K562 (cell line): ENCODE results near the gene METTL15. TPM values are rescaled to one million over a fixed set of nuclear protein-coding genes. Genes with fewer than 3 reads are reported as not detected.

Source experiments
- ATAC-seq: fragments of 200-7000 bp; cut with Tn5 transposase; 3 replicates; pipeline ENCODE4 v1.9.1; 2020; ENCODE audit warnings: moderate library complexity
- BruUV-seq: library from RNA; stranded (reverse); fragments of 400-500 nt; replicated peaks from 2 replicates; lab custom pipeline; 2021; lab: Mats Ljungman, UMichigan
- CTCF ChIA-PET: fragments of 300-600 bp; formaldehyde crosslinking; extraction: SDS; loops from one replicate; lab custom pipeline; 2021; ENCODE audit warnings: low intra/inter-chr PET ratio; lab: Yijun Ruan, JAX
- POLR2A ChIA-PET: fragments of 300-600, 350-650 bp; sonication (Branson Sonifier 250); formaldehyde crosslinking; extraction: SDS; loops from one replicate; lab custom pipeline; 2021; ENCODE audit warnings: antibody characterized with exemption, inconsistent platforms; lab: Yijun Ruan, JAX
- DNase-seq, 4 experiments: peaks; one replicate each; pipeline versions ENCODE4 v3.0.0 to v3.0.0-alpha.2; 2011 to 2018; ENCODE audit warnings: low spot score in 3 of 4, mixed read lengths in 3 of 4; ENCODE audit errors: extremely low read depth in 1 of 4
- FAIRE-seq: peaks from 2 replicates; lab custom pipeline; 2011; peaks lifted over from hg19 to GRCh38; lab: Jason Lieb, UNC
- H2AFZ ChIP-seq: 2 replicates; pipeline ENCODE4 v1.6.0; 2011; ENCODE audit warnings: low read depth, low read length, control low read depth, inconsistent platforms
- H3K27ac ChIP-seq: fragments of 200-600 bp; 3 replicates; pipeline ENCODE4 v1.8.0; 2011; ENCODE audit warnings: low read depth, mild to moderate bottlenecking, control low read depth, inconsistent platforms, low read length, moderate library complexity, mixed read lengths; ENCODE audit errors: extremely low read depth
- H3K27me3 ChIP-seq, 2 experiments: fragments of 300-600 bp in 1 of 2; 2 replicates in 1 of 2; 3 replicates in 1 of 2; pipeline versions ENCODE4 v1.6.0 to v1.8.0; 2011; ENCODE audit warnings: inconsistent platforms in 2 of 2, low read length in 2 of 2, mild to moderate bottlenecking in 1 of 2, mixed read lengths in 1 of 2, moderate library complexity in 1 of 2; ENCODE audit not compliant: control insufficient read depth in 2 of 2, insufficient read depth in 2 of 2
- H3K36me3 ChIP-seq: fragments of 300-600 bp; 3 replicates; pipeline ENCODE4 v1.8.0; 2011; ENCODE audit warnings: mild to moderate bottlenecking, low read length, inconsistent platforms; ENCODE audit not compliant: control insufficient read depth, insufficient read depth
- H3K4me1 ChIP-seq, 2 experiments: fragments of 200-600 bp in 1 of 2; replicated peaks in 1 of 2; 2 replicates in 1 of 2; 3 replicates in 1 of 2; pipeline versions ENCODE4 v1.5.1 to v1.8.0; 2011; ENCODE audit warnings: inconsistent platforms in 2 of 2, low read length in 2 of 2, mild to moderate bottlenecking in 1 of 2, mixed read lengths in 1 of 2, moderate library complexity in 1 of 2; ENCODE audit not compliant: control insufficient read depth in 2 of 2, insufficient read depth in 2 of 2
- H3K4me2 ChIP-seq: 2 replicates; pipeline ENCODE4 v1.6.1; 2011; ENCODE audit warnings: low read length, control low read depth, inconsistent platforms, mixed read lengths; ENCODE audit not compliant: insufficient read depth
- H3K4me3 ChIP-seq: fragments of 200-600 bp; sonication (generic), shearing (Covaris generic); 2 replicates; pipeline ENCODE4 v1.5.1; 2016; ENCODE audit warnings: control low read depth, inconsistent platforms
- H3K79me2 ChIP-seq: fragments of 200-600 bp; 3 replicates; pipeline ENCODE4 v1.8.0; 2011; ENCODE audit warnings: low read length, inconsistent platforms; ENCODE audit not compliant: control insufficient read depth, insufficient read depth
- H3K9ac ChIP-seq, 2 experiments: 2 replicates each; pipeline versions ENCODE4 v1.6.0 to v1.6.1; 2011; ENCODE audit warnings: low read depth in 2 of 2, low read length in 2 of 2, control low read depth in 1 of 2, inconsistent platforms in 1 of 2, mild to moderate bottlenecking in 1 of 2, mixed read lengths in 1 of 2; ENCODE audit not compliant: insufficient read depth in 1 of 2
- H3K9me1 ChIP-seq: one replicate; pipeline ENCODE4 v1.6.0; 2011; ENCODE audit warnings: inconsistent platforms, mild to moderate bottlenecking, low read length, moderate library complexity; ENCODE audit not compliant: control insufficient read depth, insufficient read depth
- H3K9me3 ChIP-seq: replicated peaks from 2 replicates; pipeline ENCODE4 v1.5.1; 2011; ENCODE audit warnings: low read depth, low read length, inconsistent platforms; ENCODE audit not compliant: control insufficient read depth, insufficient read depth
- H4K20me1 ChIP-seq: replicated peaks from 2 replicates; pipeline ENCODE4 v1.6.1; 2011; ENCODE audit warnings: low read length, inconsistent platforms, mixed read lengths; ENCODE audit not compliant: control insufficient read depth, insufficient read depth
- ARNT ChIP-seq, 2 experiments: fragments of 450-650 bp; IDR thresholded peaks; 2 replicates each; pipeline ENCODE4 v1.6.1; 2016; ENCODE audit warnings: mild to moderate bottlenecking in 1 of 2
- ELF2 ChIP-seq: fragments of 250-450 bp; sonication (Bioruptor Pico); IDR thresholded peaks from 2 replicates; pipeline ENCODE4 v1.5.0; 2021; ENCODE audit warnings: mild to moderate bottlenecking
- KAT7 ChIP-seq: sonication (generic); formaldehyde crosslinking; IDR thresholded peaks from 2 replicates; pipeline ENCODE4 v1.8.0; 2022; ENCODE audit warnings: missing genetic modification reagents, mild to moderate bottlenecking, borderline replicate concordance
- KHSRP ChIP-seq: fragments of 450-650 bp; IDR thresholded peaks from 2 replicates; pipeline ENCODE4 v1.6.1; 2017
- PCBP2 ChIP-seq: fragments of 200-400 bp; formaldehyde crosslinking; IDR thresholded peaks from 2 replicates; pipeline ENCODE4 v1.6.1; 2018; ENCODE audit warnings: low read length, low read depth, mild to moderate bottlenecking, moderate library complexity; ENCODE audit not compliant: poor library complexity, severe bottlenecking
- POLR2G ChIP-seq: fragments of 200-400 bp; formaldehyde crosslinking; IDR thresholded peaks from 2 replicates; pipeline ENCODE4 v1.6.1; 2017; ENCODE audit warnings: low read depth, mild to moderate bottlenecking, antibody characterized with exemption, low read length, moderate library complexity
- SRSF1 ChIP-seq: fragments of 200-400 bp; formaldehyde crosslinking; IDR thresholded peaks from 2 replicates; pipeline ENCODE4 v1.6.1; 2017; ENCODE audit warnings: mild to moderate bottlenecking, low read depth, low read length, moderate library complexity
- THAP7 ChIP-seq: fragments of 250-450 bp; sonication (Bioruptor Pico); IDR thresholded peaks from 2 replicates; pipeline ENCODE4 v1.5.0; 2021
- USF2 ChIP-seq: sonication (generic); formaldehyde crosslinking; IDR thresholded peaks from 2 replicates; pipeline ENCODE4 v1.5.0; 2020; ENCODE audit warnings: missing genetic modification reagents
- ZNF146 ChIP-seq: IDR thresholded peaks from one replicate; pipeline ENCODE4 v1.6.1; 2018; ENCODE audit warnings: missing compliant biosample characterization; ENCODE audit not compliant: unreplicated experiment
- ZNF707 ChIP-seq: fragments of 250-450 bp; sonication (Bioruptor Pico); conservative IDR thresholded peaks from 2 replicates; pipeline ENCODE4 v1.8.0; 2022; ENCODE audit warnings: inconsistent platforms, mild to moderate bottlenecking, moderate library complexity
- in situ Hi-C: fragments of 300-500 bp; cut with MboI; formaldehyde crosslinking; loops from 4 replicates; pipeline ENCODE4 v1.15.0; 2018; ENCODE audit warnings: inconsistent platforms, mixed read lengths
- intact Hi-C: fragments of 100-400 bp; cut with micrococcal nuclease; formaldehyde crosslinking; loops from 2 replicates; pipeline ENCODE4 v1.14.2; 2022
- polyA plus RNA-seq, 8 experiments: library from polyadenylated mRNA; depleted of rRNA in 4 of 8; stranded (reverse) in 5 of 8; unstranded in 3 of 8; fragments of >200 nt; fragmentation: Nextera tagmentation in 2 of 8; fragmentation: Illumina TruSeq in 1 of 8; extraction: Ambion mirVana in 2 of 8; extraction: Trizol in 1 of 8; gene quantifications; 2 replicates each; pipeline versions ENCODE4 v1.2.1 to v1.2.3, GENCODE V29; 2011 to 2014; ENCODE audit warnings: inconsistent platforms in 1 of 8, missing spikeins in 1 of 8
- total RNA-seq, 7 experiments: library from RNA; depleted of rRNA in 6 of 7; stranded (reverse); fragments of >200 nt in 6 of 7; fragmentation: Illumina TruSeq in 2 of 7; extraction: Trizol in 2 of 7; gene quantifications; 2 replicates each; pipeline versions ENCODE4 v1.2.1 to v1.2.3, GENCODE V29; 2011 to 2021; ENCODE audit warnings: low replicate concordance in 1 of 7

METTL15 gene
- total and polyA plus RNA-seq, 9 of the 15 experiments (the other 6 are each of a cell fraction or from before 2014, with no cell fraction given), result 10.7 to 21.7 (median 15.9) TPM

DNA sequence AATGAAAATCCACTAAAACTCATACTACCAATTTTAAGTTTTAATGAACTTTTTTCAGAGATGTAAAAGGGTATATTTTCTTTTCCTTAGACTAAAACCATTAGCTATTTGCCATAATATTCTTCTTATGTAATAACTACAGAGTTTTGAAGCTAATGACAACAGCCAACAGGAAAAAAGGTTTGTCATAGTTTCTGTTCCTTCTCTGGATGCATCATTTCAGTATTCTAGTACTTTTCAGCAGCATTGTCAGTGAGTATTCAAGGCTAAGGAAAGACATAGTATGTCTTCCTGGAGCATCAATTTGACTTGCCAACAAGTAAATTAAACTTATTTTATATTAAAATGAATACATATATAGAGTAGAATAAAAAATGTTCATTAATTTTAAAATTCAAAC lies 166.0 kb downstream of the METTL15 start:
- no TSS peak for BruUV-seq

More for the DNA sequence above, 166.0 kb downstream of the METTL15 start:
- TF ChIP-seq ZNF707 (CRISPR knock-in tag), result no peak
- no peak for TF ChIP-seq USF2
- no peak for TF ChIP-seq POLR2G
- TF ChIP-seq ZNF146 (CRISPR knock-in tag), result no peak
- no peak for TF ChIP-seq SRSF1
- no peak for TF ChIP-seq KAT7 (CRISPR knock-in tag)
- TF ChIP-seq ARNT (IDR thresholded peaks at IDR 0.05), result no peak
- TF ChIP-seq KHSRP, result no peak
- no peak for TF ChIP-seq THAP7 (CRISPR knock-in tag)
- TF ChIP-seq ELF2 (CRISPR knock-in tag), result no peak
- TF ChIP-seq PCBP2, result no peak
- no peaks in the 10 kb centered on the region for H4K20me1 ChIP-seq
- no peak overlapping the region for H3K9ac ChIP-seq
- intact Hi-C loops, result no loop called here
- no peak for FAIRE-seq
- no peaks in the 10 kb centered on the region for H3K79me2 ChIP-seq
- H2AFZ ChIP-seq, result no peak overlapping the region
- no peaks in the 10 kb centered on the region for H3K9me1 ChIP-seq
- H3K4me1 ChIP-seq, result no peaks in the 10 kb centered on the region
- ATAC-seq, result no peak
- ChIA-PET POLR2A (no interaction called here), CTCF (no interaction called here)
- no peaks in the 10 kb centered on the region for H3K9me3 ChIP-seq
- H3K36me3 ChIP-seq, result no peaks in the 10 kb centered on the region
- no peak overlapping the region for H3K4me2 ChIP-seq
- H3K4me3 ChIP-seq, result no peak overlapping the region
- no peaks in the 10 kb centered on the region for H3K27me3 ChIP-seq
- DNase-seq, result no peak
- no peak overlapping the region for H3K27ac ChIP-seq
- in situ Hi-C loops, result no loop called here
